GM04503 (cell line): Measurements from ENCODE around the gene FBXL19.
"Not testable (repeated sequence)": the region's sequence is repeated elsewhere in the genome, so short reads cannot be mapped to it uniquely, and the experiment has no call there.

Experiments
- DNase-seq: peaks from one replicate; pipeline ENCODE4 v3.0.0-alpha.2; 2012; ENCODE audit warnings: low read depth

FBXL19 gene

DNA sequence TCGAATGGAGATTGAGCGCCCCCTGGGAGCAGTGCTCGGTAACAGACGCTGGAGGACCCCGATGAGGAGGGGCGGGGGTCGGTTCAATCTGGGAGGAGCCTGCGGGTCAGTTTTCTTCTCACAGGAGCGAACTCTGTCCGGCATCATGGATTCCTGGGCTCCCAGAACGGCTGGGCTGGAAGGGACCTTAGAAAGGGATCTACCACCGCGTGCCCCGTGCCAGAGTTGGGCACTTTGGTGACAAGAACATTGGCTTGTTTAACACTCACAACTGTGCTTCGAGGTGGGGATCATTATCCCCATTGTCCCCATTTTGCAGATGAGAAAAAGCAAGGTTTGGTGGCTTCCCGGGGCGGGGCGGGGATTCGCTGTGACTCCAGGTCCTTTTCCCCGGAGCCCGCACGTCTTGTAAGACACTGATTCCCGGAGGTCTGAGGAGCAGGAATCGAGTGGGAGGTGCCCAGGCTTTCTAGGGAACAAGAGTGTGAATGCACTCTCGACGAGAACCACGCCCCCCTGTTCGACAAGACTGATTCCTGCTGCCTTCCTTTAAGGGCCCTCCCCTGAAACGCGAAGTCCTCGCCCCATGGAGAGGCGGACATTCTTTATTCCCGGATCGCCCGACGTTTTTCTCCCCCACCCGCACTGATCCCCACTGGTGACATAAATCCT lies 1.5 kb upstream of the FBXL19 start:
- DNase-seq, result peak; percentile 27

DNA sequence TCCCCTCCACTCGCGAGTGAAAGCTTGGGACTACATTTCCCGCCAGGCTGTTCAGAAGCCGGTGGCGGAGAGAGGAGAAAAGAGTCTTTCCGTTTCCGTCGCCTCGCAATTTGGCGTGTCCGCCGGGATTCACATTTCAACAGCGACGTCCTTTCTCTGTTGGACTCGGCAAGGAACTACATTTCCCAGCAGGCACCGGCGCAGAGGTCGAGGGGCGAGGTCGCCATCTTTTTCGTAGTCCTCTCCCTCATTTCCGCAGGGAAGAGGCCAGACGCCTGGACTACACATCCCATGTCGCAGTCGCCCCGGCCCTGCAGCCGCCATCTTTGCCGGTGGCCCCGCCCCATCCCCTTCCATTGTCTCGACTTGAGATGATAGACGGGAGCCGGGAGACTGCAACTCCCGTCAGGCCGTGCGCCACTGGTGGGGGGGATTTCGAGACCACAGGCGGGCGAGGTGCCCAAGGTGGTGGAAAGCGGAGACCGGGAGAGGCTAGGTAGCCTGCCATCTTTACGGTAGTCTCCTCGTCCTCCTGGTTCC lies 882 bp upstream of the FBXL19 start:
- peak; percentile 97 for DNase-seq

DNA sequence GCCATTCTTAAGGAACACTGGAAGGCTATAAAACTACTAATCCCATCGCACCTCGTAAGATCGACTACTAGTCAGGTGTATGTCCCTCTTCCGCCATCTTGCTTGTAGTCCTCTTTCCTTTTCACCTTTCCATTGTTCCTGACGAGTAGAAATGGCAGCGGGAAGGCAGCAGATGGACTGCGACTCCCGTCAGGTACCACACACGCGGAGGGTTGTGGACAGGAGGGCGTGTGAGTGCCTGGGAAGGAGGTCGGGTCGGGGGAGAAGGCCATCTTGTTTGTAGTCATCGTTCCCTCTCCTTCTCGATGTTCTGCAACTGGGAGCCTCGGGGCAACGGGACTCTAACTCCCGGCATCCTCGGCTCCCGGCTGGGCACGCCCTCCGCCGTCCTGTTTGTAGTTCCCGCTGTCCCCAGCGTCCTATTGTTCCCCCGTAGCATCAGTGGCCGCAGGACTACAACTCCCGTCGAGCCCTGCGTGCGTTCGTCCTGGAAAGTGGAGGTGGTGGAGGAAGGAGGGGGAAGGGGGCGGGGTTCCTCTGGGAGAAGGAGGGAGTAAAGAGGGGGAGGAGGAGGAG lies 324 bp upstream of the FBXL19 start:
- peak; percentile 98 for DNase-seq

DNA sequence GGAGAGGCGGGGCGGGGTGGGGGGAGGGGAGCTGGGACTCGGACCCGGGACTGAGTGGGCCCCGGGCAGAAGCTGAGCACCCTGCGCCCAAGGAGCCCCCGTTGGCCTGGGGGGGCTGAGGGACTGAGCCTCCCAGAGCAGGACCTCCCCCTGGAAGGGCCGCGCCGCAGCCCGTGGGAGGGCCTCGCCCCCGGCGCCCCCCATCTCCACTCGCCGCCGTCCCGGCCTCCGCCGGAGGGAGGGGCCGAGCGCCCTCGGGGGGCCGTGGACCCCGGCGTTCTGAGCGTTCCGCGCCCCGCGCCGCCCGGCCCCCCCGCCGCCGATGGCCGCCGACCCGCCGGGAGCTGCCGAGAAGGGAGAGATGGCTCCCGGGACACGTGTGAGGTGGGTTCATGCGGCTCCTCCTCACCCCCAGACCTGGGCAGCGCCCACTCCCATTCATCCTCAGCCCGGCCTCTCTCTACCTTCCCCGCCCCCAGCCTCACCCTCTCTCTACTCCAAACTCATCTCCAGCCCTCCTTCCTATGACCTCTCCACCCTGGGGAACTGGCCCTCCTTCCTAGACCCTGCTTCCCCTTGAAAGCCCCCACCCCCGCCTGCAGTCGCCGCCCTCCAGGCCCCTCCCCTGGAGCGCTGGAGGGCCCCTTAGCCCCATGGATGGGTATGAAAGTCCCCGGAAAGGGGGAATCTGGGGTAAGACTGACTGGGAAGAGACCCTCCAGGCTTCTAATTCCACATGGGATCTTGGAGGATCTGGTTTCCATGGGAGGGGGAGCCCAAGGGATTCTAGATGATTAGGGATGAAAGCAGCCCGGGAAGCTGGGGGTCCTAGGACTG lies 922 bp downstream of the FBXL19 start:
- DNase-seq, result no peak

DNA sequence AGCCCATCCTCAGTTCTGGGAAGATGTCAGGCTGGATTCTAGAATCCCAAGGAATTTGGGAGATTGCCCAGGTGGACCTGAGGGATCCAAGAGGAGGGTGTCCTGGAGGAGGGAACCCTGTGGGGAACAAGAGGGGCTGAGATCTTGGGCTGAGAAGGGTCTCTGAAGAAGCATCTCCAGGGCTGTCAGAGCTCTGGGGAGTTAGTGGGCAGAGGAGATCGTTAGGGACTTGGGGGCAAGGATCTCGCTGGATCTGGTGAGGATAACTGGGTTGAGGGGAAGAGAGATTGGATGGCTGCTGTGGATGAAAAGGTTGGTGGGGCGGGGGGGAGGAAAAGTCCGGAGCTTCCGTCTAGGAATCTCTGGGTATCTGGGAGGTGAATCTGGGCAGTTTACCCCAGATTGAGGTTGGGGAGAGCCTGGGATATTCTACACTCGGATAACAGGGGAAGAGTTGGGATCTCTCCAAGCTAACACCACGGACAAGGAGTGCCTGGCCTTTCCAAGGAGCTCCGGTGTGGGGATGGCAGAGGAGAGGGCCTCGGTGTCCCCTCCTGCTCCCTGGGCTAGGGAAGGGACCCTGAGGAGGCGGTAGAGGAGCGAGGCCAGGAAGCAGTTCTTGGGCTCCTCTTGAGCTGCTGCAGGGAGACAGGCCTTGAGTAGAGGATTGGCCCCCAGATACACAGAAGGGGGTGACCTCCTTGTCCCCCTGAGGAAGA lies 1.7 kb downstream of the FBXL19 start:
- no peak for DNase-seq

DNA sequence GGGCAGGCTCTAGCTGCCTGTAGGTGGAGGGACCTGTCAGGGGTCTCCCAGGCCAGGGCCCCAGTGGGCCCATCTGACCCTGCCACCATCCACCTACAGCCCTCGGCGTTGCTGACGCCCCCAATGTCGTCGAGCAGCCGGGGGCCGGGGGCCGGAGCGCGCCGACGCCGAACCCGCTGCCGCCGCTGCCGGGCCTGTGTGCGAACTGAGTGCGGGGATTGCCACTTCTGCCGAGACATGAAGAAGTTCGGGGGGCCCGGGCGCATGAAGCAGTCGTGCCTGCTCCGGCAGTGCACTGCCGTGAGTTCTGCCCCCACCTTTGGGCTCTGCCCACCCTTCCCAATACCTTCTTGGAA lies 2.2 kb downstream of the FBXL19 start:
- no peak for DNase-seq

DNA sequence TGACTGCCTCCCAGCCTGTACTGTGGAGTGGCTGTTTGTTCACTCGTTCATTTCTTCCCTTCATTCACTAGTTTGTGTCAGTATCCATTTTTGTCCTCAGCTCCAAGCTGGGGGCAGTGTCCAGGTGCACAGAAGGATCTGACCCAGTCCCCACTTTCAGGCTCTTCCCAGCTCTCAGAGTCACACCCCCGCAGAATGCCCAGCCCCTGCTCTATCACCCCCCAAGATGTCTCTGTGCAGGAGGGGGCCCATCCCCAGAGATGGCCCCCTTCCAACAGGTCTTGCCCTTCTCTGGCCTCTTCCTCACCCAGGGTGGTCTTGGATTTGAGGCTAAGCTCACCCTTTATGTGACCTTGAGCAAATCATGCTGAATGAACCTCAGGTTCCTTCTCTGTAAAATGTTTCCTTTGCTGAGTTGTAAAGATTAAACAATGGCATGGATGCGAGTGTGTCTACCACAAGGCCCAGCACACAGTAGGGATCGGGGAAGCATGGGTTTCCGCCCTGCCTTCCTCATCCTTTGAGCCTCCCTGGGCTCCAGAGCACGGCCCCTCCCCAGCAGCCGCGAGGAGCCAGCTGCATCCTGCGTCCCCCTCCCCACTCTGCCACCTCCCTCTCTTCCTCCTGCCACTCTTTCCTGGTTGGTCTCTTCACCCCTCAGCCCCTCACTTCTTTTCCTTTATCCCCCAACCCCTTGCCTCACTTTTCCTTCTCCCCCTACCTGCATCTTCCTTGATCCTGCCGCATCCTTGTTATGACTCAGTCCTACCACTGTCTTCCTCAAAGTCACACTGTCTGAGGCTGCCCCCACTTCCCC lies 2.8 kb downstream of the FBXL19 start:
- no peak for DNase-seq

DNA sequence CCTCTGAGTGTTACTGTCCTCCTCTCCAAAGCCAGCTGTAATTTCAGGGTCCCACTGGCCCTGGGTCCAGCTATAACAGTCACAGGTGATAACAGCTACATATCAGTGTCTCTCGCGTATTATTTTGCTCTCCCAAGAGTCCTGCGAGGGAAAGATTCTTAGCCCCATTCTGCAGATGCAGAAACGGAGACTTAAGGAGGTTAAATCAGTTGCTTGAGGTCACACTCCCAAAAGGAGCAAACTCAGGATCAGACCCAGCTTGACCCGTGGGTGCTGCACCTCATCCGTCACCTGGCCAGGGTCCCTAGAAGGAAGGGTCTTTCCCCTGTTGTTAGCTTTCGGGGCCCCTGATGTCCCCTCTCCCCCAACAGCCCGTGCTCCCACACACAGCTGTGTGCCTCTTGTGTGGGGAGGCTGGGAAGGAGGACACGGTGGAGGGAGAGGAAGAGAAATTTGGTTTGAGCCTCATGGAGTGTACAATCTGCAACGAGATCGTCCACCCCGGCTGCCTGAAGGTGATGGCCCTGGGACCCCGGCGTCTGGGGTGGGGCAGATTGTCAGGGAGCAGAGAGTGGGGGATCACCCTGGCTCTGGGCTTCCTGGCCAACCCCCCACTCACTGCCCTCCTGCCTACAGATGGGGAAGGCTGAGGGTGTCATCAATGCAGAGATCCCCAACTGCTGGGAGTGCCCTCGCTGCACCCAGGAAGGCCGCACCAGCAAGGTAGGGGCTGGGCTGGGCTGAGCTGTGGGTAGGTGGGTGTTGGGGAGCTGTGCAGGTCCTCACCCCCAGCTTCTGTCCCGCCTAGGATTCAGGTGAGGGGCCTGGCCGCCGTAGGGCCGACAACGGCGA lies 3.8 kb downstream of the FBXL19 start:
- DNase-seq, result no peak

DNA sequence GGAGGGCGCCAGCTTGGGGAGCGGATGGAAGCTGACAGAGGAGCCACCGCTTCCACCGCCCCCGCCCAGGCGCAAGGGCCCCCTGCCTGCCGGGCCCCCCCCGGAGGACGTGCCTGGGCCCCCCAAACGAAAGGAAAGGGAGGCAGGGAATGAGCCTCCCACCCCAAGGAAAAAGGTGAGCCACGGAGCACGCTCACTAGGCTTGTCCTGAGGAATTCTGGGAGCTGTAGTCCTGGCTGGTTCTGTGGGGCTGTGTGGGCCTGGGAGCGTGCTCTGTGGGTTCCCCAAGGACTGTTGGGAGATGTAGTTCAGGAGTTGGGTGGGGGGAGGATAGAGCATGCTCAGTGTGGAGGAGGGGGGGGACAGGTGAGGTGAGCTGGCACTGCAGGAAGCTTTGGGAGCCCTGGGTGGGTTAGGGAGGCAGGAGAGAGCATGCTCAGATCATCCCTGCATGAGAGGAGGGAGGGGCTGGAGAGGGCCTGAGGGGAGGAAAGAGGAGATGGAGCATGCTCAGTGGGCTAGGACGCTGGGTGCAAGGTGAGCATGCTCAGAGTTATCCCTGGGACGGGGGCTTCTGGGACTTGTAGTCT lies 4.5 kb downstream of the FBXL19 start:
- DNase-seq, result no peak

DNA sequence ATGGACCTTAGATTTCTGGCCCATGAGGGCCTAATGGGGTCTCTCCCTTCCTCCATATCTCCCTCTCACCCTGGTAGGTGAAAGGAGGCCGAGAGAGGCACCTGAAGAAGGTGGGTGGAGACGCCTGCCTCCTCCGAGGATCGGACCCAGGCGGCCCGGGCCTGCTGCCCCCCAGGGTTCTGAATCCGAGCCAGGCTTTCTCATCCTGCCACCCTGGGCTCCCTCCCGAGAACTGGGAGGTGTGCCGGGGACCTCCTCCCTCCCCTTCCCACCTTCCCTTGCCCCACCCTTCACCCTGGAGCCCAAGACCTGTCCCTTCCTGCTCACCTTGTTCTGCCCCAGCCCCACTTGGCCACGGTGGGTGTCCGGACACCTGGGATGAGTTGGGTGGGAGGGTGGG lies 5.0 kb downstream of the FBXL19 start:
- DNase-seq, result no peak

DNA sequence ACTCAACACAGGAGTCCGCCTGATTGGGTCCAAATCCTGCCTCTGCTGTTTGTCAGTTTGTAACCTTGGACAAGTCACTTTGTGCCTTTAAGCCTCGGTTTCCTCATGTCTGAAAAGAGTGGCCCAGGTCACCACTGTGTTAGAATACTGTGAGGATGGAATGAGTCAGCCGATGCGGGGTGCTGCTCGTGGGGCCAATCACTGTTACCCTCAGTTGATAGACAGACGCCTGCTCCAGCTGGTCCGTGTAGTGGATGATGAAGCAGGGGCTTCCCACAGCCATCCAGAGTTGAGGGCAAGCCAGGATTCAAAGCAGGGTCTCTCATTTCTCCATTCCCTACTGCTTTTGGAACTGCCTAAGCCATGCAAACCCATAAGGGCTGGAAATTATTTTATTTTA lies 5.8 kb downstream of the FBXL19 start:
- no peak for DNase-seq

DNA sequence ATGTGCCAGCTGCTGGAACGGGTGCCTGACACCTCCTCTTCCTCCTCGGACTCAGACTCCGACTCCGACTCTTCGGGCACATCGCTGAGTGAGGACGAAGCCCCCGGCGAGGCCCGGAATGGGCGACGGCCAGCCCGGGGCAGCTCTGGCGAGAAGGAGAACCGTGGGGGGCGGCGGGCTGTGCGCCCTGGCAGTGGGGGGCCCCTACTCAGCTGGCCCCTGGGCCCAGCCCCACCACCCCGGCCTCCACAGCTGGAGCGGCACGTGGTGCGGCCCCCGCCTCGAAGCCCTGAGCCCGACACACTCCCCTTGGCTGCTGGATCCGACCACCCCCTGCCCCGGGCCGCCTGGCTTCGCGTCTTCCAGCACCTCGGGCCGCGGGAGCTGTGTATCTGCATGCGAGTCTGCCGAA lies 6.8 kb downstream of the FBXL19 start:
- DNase-seq, result no peak

DNA sequence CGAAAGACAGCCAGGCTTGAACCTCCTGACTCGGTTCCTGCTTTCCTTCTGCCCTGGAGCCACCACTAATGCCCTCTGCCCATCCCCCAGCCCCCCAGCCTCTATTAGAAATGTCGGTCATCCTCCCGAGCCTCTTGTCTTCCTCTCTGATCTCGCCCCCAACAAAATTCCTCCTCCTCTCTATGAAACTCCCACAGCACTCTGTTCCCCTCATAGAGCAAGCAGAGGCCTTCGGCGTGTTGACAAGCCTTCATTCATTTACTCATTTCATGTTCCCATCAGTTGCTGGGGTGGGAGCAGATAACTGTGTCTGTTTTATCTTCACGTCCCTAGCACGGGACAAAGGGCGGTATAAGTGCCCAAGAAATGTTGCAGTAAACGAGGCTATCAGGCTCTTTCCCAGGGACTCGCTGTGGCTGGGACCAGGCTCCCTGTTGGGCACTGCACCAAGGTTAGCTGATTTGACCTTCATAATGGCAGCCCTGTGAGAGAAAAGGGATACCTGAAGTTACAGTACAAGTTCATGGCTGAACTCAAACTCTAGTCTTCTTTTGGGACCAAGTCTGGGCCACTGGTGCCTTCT lies 7.8 kb downstream of the FBXL19 start:
- no peak for DNase-seq

DNA sequence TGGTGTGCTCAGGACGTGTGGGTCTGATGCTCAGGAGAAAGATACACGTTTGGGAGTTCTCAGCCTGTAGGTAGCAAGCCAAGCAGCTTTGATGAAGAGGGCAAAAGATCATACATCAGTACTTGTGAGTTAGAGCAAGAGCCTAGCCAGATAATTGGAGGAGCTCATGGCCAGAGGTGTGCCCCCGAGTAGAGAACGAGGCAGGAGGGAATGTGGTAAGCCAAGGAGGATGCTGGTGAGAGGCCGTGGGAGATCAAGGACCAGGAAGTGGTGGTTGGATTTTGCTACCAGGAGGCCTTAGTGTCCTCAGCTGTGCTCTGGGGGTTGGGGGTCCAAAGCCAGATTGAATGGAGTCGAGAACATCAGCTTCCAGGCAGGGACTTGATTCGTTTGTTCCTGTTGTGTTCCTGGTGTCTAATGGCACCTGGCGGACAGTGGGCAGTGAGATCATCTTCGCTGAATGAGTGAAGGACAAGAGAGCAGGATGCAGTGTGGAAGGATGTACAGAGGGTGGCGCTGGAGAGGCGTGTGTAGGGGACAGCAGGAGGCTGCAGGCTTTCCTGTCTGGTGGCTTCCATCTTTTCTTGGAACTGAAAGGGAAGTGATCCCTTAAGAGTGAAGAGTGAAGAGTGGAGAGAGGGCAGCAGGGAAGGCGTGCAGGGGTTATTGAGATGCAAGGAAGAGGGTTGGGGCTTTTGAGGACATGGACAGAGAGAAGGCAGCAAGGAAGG lies 11.6 kb downstream of the FBXL19 start:
- no peak for DNase-seq

DNA sequence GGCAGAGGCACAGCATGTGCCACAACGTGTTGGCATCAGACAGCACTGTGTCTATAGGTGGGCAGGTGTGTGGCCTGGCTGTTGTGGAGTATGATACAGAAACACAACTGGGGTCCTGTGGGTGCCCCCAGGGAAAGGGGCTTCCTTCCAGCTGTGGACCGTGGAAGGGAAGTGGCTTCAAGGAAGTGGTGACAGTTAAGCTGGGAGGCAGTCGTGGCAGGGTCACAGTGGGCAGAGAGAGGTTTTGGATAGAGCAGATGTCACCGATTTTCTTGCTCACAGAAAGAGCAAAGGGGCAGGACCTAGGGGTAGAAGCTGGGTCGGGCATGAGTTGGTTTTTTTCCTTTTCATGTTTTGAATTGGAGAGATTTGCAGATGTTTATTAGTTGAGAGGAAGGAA lies 14.3 kb downstream of the FBXL19 start:
- DNase-seq, result no peak

DNA sequence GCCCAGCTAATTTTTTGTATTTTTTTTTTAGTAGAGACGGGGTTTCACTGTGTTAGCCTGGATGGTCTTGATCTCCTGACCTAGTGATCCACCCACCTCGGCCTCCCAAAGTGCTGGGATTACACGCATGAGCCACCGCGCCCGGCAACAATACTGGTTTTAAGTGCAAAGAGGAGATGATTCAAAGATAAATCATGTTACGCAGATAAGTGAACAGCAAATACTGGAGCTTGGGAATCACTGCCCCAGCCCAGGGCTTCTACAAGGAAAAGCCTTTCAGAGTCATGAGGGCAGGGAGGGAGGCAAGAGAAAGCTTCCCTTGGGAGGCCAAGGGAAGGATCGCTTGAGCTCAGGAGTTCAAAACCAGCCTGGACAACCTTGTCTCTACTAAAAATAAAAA lies 16.2 kb downstream of the FBXL19 start:
- not testable (repeated sequence) for DNase-seq

DNA sequence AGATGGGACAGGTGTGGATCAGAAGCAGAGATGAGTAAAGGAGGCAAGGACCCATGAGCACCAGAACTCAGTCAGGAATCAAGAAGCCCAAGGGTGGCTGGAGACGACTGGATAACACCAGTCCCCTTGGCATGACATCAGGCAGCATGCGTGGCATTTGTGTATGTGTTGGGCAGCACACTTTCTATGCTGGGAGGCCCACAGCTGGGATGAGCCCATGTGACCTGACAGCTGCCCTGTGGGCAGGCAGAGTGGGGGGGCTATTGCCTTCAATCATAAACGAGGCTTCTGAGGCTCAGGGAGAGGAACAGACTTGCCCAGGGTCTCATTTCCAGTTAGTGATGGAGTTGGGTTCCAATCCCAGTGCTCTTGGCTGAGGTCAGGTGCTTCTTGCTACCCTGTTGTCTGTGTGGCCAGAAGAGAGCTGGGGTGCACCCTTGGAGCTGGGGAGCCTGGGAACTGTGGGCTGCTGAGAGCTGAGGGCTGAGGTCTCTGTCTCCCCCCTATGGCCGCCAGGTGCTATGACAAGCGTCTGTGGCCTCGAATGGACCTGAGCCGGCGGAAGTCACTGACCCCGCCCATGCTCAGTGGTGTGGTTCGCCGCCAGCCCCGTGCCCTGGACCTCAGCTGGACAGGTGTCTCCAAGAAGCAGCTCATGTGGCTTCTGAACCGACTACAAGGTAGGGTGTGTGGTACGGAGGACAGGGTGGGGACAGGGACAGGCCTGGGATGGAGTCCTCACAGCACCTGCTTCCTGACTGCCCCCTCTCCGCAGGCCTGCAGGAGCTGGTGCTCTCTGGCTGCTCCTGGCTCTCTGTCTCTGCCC lies 18.4 kb downstream of the FBXL19 start:
- no peak for DNase-seq

DNA sequence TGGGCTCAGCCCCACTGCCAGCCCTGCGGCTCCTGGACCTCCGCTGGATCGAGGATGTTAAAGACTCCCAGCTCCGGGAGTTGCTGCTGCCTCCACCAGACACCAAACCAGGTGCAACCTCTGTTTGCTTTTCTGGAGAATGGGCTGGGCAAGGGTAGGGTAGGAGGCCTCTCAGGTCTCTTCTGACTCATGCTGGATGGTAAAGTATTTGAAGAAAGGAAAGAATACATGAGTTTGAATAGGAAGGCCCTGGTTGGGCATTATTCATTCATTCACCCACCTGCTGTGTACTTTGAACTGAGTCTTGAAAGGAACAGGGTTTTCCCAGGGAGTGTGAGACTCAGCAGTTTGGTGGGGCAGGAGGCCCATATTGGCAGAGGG lies 19.0 kb downstream of the FBXL19 start:
- no peak for DNase-seq
